Measurements from ENCODE around the gene CHMP5.

DNA sequence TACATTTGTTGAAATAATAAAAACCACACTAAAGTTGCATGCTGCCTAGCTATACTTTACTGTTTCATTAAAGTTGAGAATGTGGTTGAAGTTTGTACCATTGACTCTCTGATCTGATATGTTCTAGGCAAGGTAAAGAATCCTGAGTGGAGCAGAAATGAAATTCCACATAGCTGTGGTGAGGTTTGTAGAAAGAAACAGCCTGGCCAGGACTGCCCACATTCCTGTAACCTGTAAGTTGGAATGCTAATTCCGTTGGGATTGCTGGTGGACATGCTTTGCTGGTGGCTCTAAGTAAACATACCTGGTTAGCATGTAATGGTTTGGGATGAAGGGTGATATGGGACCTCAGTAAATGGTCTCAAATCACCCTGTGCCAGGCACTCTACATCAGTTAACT is 42.2 kb downstream of the CHMP5 start:
- TF ChIP-seq JUNB (IDR thresholded peaks at IDR 0.05) = no peak
- TF ChIP-seq POLR2A (IDR thresholded peaks at IDR 0.05; ENCODE audit: low read length) = no peak
- TF ChIP-seq POLR2AphosphoS2 (conservative IDR thresholded peaks at IDR 0.05; ENCODE audit: low read length) = no peak
- TF ChIP-seq RAD21 (conservative IDR thresholded peaks at IDR 0.05 in 1 of 2, IDR thresholded peaks at IDR 0.05 in 1 of 2) = no peak
- no peak for TF ChIP-seq JUN (IDR thresholded peaks at IDR 0.05)
- TF ChIP-seq, protein P1, sequence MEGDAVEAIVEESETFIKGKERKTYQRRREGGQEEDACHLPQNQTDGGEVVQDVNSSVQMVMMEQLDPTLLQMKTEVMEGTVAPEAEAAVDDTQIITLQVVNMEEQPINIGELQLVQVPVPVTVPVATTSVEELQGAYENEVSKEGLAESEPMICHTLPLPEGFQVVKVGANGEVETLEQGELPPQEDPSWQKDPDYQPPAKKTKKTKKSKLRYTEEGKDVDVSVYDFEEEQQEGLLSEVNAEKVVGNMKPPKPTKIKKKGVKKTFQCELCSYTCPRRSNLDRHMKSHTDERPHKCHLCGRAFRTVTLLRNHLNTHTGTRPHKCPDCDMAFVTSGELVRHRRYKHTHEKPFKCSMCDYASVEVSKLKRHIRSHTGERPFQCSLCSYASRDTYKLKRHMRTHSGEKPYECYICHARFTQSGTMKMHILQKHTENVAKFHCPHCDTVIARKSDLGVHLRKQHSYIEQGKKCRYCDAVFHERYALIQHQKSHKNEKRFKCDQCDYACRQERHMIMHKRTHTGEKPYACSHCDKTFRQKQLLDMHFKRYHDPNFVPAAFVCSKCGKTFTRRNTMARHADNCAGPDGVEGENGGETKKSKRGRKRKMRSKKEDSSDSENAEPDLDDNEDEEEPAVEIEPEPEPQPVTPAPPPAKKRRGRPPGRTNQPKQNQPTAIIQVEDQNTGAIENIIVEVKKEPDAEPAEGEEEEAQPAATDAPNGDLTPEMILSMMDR (IDR thresholded peaks at IDR 0.05) = no peak
- TF ChIP-seq, protein P2, sequence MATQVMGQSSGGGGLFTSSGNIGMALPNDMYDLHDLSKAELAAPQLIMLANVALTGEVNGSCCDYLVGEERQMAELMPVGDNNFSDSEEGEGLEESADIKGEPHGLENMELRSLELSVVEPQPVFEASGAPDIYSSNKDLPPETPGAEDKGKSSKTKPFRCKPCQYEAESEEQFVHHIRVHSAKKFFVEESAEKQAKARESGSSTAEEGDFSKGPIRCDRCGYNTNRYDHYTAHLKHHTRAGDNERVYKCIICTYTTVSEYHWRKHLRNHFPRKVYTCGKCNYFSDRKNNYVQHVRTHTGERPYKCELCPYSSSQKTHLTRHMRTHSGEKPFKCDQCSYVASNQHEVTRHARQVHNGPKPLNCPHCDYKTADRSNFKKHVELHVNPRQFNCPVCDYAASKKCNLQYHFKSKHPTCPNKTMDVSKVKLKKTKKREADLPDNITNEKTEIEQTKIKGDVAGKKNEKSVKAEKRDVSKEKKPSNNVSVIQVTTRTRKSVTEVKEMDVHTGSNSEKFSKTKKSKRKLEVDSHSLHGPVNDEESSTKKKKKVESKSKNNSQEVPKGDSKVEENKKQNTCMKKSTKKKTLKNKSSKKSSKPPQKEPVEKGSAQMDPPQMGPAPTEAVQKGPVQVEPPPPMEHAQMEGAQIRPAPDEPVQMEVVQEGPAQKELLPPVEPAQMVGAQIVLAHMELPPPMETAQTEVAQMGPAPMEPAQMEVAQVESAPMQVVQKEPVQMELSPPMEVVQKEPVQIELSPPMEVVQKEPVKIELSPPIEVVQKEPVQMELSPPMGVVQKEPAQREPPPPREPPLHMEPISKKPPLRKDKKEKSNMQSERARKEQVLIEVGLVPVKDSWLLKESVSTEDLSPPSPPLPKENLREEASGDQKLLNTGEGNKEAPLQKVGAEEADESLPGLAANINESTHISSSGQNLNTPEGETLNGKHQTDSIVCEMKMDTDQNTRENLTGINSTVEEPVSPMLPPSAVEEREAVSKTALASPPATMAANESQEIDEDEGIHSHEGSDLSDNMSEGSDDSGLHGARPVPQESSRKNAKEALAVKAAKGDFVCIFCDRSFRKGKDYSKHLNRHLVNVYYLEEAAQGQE (IDR thresholded peaks at IDR 0.05) = no peak
